WTC11 (cell line): ENCODE results near the gene FGF16. TPM values are rescaled to one million over a fixed set of nuclear protein-coding genes. Genes with fewer than 3 reads are reported as not detected.

Experiments used
- ATAC-seq: fragments of 200-7000 bp; cut with Tn5 transposase; 2 replicates; pipeline ENCODE4 v1.10.0; 2021; ENCODE audit warnings: mild to moderate bottlenecking, moderate library complexity
- CTCF ChIA-PET: fragments of 300-600 bp; sonication (Branson Sonifier 250); formaldehyde crosslinking; loops from one replicate; lab custom pipeline; 2021; ENCODE audit warnings: antibody characterized with exemption; lab: Charles Lee
- POLR2A ChIA-PET: fragments of 350-600 bp; sonication (Branson Sonifier 250); formaldehyde crosslinking; loops from one replicate; lab custom pipeline; 2021; ENCODE audit warnings: antibody characterized with exemption; lab: Charles Lee
- DNase-seq: peaks from one replicate; pipeline ENCODE4 v3.0.0; 2021; ENCODE audit warnings: low spot score
- H3K27ac Mint-ChIP-seq: 2 replicates; pipeline ENCODE4 v1.8.0; 2021; ENCODE audit warnings: mixed read lengths
- H3K27me3 Mint-ChIP-seq: 2 replicates; pipeline ENCODE4 v1.8.0; 2021; ENCODE audit warnings: low read depth, mild to moderate bottlenecking, moderate library complexity, mixed read lengths
- H3K36me3 Mint-ChIP-seq: 2 replicates; pipeline ENCODE4 v1.8.0; 2021; ENCODE audit warnings: mixed read lengths
- H3K4me1 Mint-ChIP-seq: 2 replicates; pipeline ENCODE4 v1.8.0; 2022; ENCODE audit warnings: mixed read lengths
- H3K4me3 Mint-ChIP-seq: 2 replicates; pipeline ENCODE4 v1.8.0; 2021; ENCODE audit warnings: mild to moderate bottlenecking, moderate library complexity, mixed read lengths
- H3K9me3 Mint-ChIP-seq: 2 replicates; pipeline ENCODE4 v1.8.0; 2021; ENCODE audit warnings: mixed read lengths
- AFF4 ChIP-seq: sonication (generic); formaldehyde crosslinking; IDR thresholded peaks from 2 replicates; pipeline ENCODE4 v1.8.1; 2023; ENCODE audit warnings: mild to moderate bottlenecking, missing genetic modification reagents, borderline replicate concordance
- AR ChIP-seq: fragments of 250-450 bp; sonication (Bioruptor Pico); IDR thresholded peaks from 2 replicates; pipeline ENCODE4 v1.9.0; 2021; ENCODE audit warnings: mild to moderate bottlenecking
- CTCF ChIP-seq: fragments of 200-600 bp; IDR thresholded peaks from 2 replicates; pipeline ENCODE4 v1.8.0; 2022; ENCODE audit warnings: antibody characterized with exemption
- FOXP1 ChIP-seq: sonication (generic); formaldehyde crosslinking; IDR thresholded peaks from 2 replicates; pipeline ENCODE4 v1.8.0; 2022; ENCODE audit warnings: missing genetic modification reagents, mild to moderate bottlenecking, moderate library complexity, borderline replicate concordance
- HMGXB4 ChIP-seq: sonication (generic); formaldehyde crosslinking; IDR thresholded peaks from 2 replicates; pipeline ENCODE4 v1.8.1; 2023; ENCODE audit warnings: mild to moderate bottlenecking, moderate library complexity, missing genetic modification reagents
- MAX ChIP-seq: sonication (generic); formaldehyde crosslinking; IDR thresholded peaks from 2 replicates; pipeline ENCODE4 v1.8.0; 2022; ENCODE audit warnings: mild to moderate bottlenecking, missing genetic modification reagents
- SP1 ChIP-seq: sonication (generic); formaldehyde crosslinking; conservative IDR thresholded peaks from 2 replicates; pipeline ENCODE4 v1.8.1; 2022; ENCODE audit warnings: missing genetic modification reagents
- TEAD1 ChIP-seq: sonication (generic); formaldehyde crosslinking; IDR thresholded peaks from 2 replicates; pipeline ENCODE4 v1.8.0; 2022; ENCODE audit warnings: mild to moderate bottlenecking, missing genetic modification reagents
- total RNA-seq: library from RNA; stranded (reverse); gene quantifications from 3 replicates; pipeline ENCODE4 v1.2.3, GENCODE V29; 2021

FGF16 gene
- total RNA-seq, 1 experiment from 2014 or later, result 1.6 TPM

- ChIA-PET CTCF (interaction anchor here (0.7 to 2.3 kb wide), 4 partner anchors 13 to 57 kb away, joined by 3 to 9 read pairs (median 6); no protein-coding TSS in a partner anchor), POLR2A (interaction anchor here (0.5 to 0.9 kb wide), 2 partner anchors 82 to 453 kb away, joined by 3 read pairs; partner anchors contain the start of gene COX7B)
- ATAC-seq (peak; percentile 40), DNase-seq (peak; percentile 64)
- Mint-ChIP-seq H3K27ac (no peak overlapping the region), H3K27me3 (peaks cover 24% of the 10 kb centered on the region), H3K9me3 (no peaks in the 10 kb centered on the region), H3K4me3 (peak overlapping the region; percentile 79), H3K36me3 (no peaks in the 10 kb centered on the region), H3K4me1 (peaks cover 31% of the 10 kb centered on the region)
- peak; percentile 48; the same call in 1 of the 2 replicates for TF ChIP-seq MAX
- TF ChIP-seq HMGXB4 (CRISPR knock-in tag), result peak; percentile 40; the same call in 1 of the 2 replicates
- peak; percentile 46 for TF ChIP-seq CTCF
- no peak for TF ChIP-seq AFF4 (CRISPR knock-in tag)
These were observed 1.1 kb upstream of the FGF16 start for GRCh38 chrX:77446029-77446585.

- Mint-ChIP-seq H3K27me3 (peaks cover 24% of the 10 kb centered on the region), H3K27ac (no peak overlapping the region), H3K36me3 (no peaks in the 10 kb centered on the region), H3K4me1 (peaks cover 20% of the 10 kb centered on the region; the same call in 1 of the 2 replicates), H3K9me3 (no peaks in the 10 kb centered on the region), H3K4me3 (peak overlapping the region; percentile 59)
- ATAC-seq, result peak; percentile 46
- peak; percentile 30 for DNase-seq
- ChIA-PET POLR2A (interaction anchor here (0.6 to 1.2 kb wide), 4 partner anchors 25 to 1016 kb away, joined by 3 to 5 read pairs (median 4); no protein-coding TSS in a partner anchor), CTCF (interaction anchor here (0.8 to 2.3 kb wide), 6 partner anchors 11 to 582 kb away, joined by 3 to 9 read pairs (median 4); no protein-coding TSS in a partner anchor)
- TF ChIP-seq AR (CRISPR knock-in tag) (no peak), FOXP1 (CRISPR knock-in tag) (0 out of 2 replicates have a peak, but pooled peaks have one; percentile 39), SP1 (0 out of 2 replicates have a peak, but pooled peaks have one; percentile 16), TEAD1 (0 out of 2 replicates have a peak, but pooled peaks have one; percentile 19)
These were observed 722 bp downstream of the FGF16 start for GRCh38 chrX:77447653-77448569.
